HL-60 (cell line): Measurements from ENCODE around the gene LILRB3.
"Not testable (repeated sequence)": the region's sequence is repeated elsewhere in the genome, so short reads cannot be mapped to it uniquely, and the experiment has no call there.

Experiments used
- DNase-seq, 2 experiments: peaks; one replicate each; pipeline ENCODE4 v3.0.0-alpha.2; 2010 to 2020; ENCODE audit warnings: low read depth in 1 of 2, low spot score in 1 of 2
- H3K27ac ChIP-seq: fragments of 250-450 bp; sonication (Bioruptor Pico); replicated peaks from 2 replicates; pipeline ENCODE4 v1.5.1; 2020; ENCODE audit warnings: mild to moderate bottlenecking, moderate library complexity
- H3K27me3 ChIP-seq: fragments of 250-450 bp; sonication (Bioruptor Pico); 2 replicates; pipeline ENCODE4 v1.5.1; 2021; ENCODE audit warnings: mild to moderate bottlenecking, moderate library complexity; ENCODE audit not compliant: insufficient read depth, poor library complexity, severe bottlenecking
- H3K4me3 ChIP-seq: replicated peaks from 2 replicates; pipeline ENCODE4 v1.5.1; 2011; ENCODE audit warnings: mild to moderate bottlenecking, control low read depth, low read length; ENCODE audit not compliant: insufficient read depth
- CTCF ChIP-seq: IDR thresholded peaks from one replicate; pipeline ENCODE4 v1.5.1; 2011; ENCODE audit warnings: low read length, control low read depth, inconsistent platforms; ENCODE audit not compliant: insufficient read depth
- GABPA ChIP-seq: IDR thresholded peaks from 2 replicates; pipeline ENCODE4 v1.6.1; 2012; ENCODE audit warnings: low read depth
- POLR2AphosphoS5 ChIP-seq: IDR thresholded peaks from 2 replicates; pipeline ENCODE4 v1.6.1; 2012; ENCODE audit warnings: low read depth
- REST ChIP-seq: IDR thresholded peaks from 2 replicates; pipeline ENCODE4 v1.6.1; 2012; ENCODE audit warnings: low read depth; ENCODE audit not compliant: insufficient replicate concordance
- SPI1 ChIP-seq: IDR thresholded peaks from 2 replicates; pipeline ENCODE4 v1.6.1; 2012; ENCODE audit warnings: low read depth, mild to moderate bottlenecking, borderline replicate concordance

Gene LILRB3

GRCh38 chr19:54242646-54243045 is 19.8 kb upstream of the LILRB3 start, which contains the start of gene LILRA6:
Gene LILRA6 (minus strand): TSS chr19:54242790.
- peak in 1 of 2 experiments; percentile 42 for DNase-seq
- not testable (repeated sequence) for H3K4me3 ChIP-seq, H3K27me3 ChIP-seq, H3K27ac ChIP-seq
- TF ChIP-seq SPI1: peak; percentile 33; the same call in 1 of the 2 replicates

GRCh38 chr19:54242234-54242633 is 19.4 kb upstream of the LILRB3 start:
- not testable (repeated sequence) for H3K4me3 ChIP-seq, DNase-seq, H3K27ac ChIP-seq, H3K27me3 ChIP-seq

- DNase-seq, H3K4me3 ChIP-seq, H3K27me3 ChIP-seq, H3K27ac ChIP-seq: not testable (repeated sequence)
Observed at GRCh38 chr19:54240372-54241336, 17.8 kb upstream of the LILRB3 start.

- not testable (repeated sequence) for DNase-seq
Observed at GRCh38 chr19:54239491-54240371, 16.9 kb upstream of the LILRB3 start.

GRCh38 chr19:54233941-54234340 is 11.1 kb upstream of the LILRB3 start:
- no peak for TF ChIP-seq GABPA
- no peak for TF ChIP-seq REST
- TF ChIP-seq POLR2AphosphoS5: no peak
- TF ChIP-seq SPI1: no peak
- no peak for TF ChIP-seq CTCF
- no peak for DNase-seq
- peaks cover 2% of the 10 kb centered on the region for H3K27me3 ChIP-seq
- no peak overlapping the region for H3K4me3 ChIP-seq
- no peak overlapping the region for H3K27ac ChIP-seq

More at GRCh38 chr19:54239491-54240371, 16.9 kb upstream of the LILRB3 start:
- H3K27me3 ChIP-seq, H3K27ac ChIP-seq, H3K4me3 ChIP-seq: not testable (repeated sequence)

GRCh38 chr19:54231077-54231931 is 8.5 kb upstream of the LILRB3 start:
- Histone ChIP-seq H3K27me3 (peaks cover 2% of the 10 kb centered on the region), H3K4me3 (no peak overlapping the region), H3K27ac (no peak overlapping the region)
- DNase-seq: peak; percentile 71 to 78
- TF ChIP-seq CTCF: peak; percentile 87
- TF ChIP-seq SPI1: no peak
